Activated CD8-positive, alpha-beta memory T cell treated with anti-CD3 and anti-CD28 coated beads, Interleukin-2, amount 10 ng/mL, durations not matched to agents 7 days and 5 days (primary cell): ENCODE data around the gene TYMS. TPM values are rescaled to one million over a fixed set of nuclear protein-coding genes. Genes with fewer than 3 reads are reported as not detected.
A peak's percentile ranks its signal among the peaks of the same experiment; 100 is the strongest.

Experiments
- ATAC-seq: fragments of 150-1000 bp; cut with Tn5 transposase; one replicate; pipeline ENCODE4 v1.10.0; 2021; ENCODE audit warnings: moderate library complexity
- CTCF ChIA-PET: fragments of 350-600 bp; sonication (Branson Sonifier 250); formaldehyde crosslinking; loops from one replicate; lab custom pipeline; 2021; ENCODE audit warnings: antibody characterized with exemption; lab: Charles Lee
- DNase-seq: peaks from one replicate; pipeline ENCODE4 v3.0.0-alpha.2; 2020
- H3K27ac Mint-ChIP-seq: one replicate; pipeline ENCODE4 v1.8.0; 2021; ENCODE audit warnings: mild to moderate bottlenecking, mixed read lengths
- H3K27me3 Mint-ChIP-seq: one replicate; pipeline ENCODE4 v1.8.0; 2021; ENCODE audit warnings: mixed read lengths
- H3K36me3 Mint-ChIP-seq: one replicate; pipeline ENCODE4 v1.8.0; 2021; ENCODE audit warnings: mild to moderate bottlenecking, mixed read lengths
- H3K4me1 Mint-ChIP-seq: one replicate; pipeline ENCODE4 v1.8.0; 2021; ENCODE audit warnings: mixed read lengths
- H3K4me3 Mint-ChIP-seq: one replicate; pipeline ENCODE4 v1.8.0; 2021; ENCODE audit warnings: mild to moderate bottlenecking, moderate library complexity, mixed read lengths
- H3K9me3 Mint-ChIP-seq: one replicate; pipeline ENCODE4 v1.8.0; 2022; ENCODE audit warnings: low read depth, mixed read lengths
- total RNA-seq, 2 experiments: library from RNA; stranded (reverse); gene quantifications; one replicate each; pipeline ENCODE4 v1.2.3, GENCODE V29; 2021

TYMS gene
- total RNA-seq, 2 experiments from 2014 or later = 369 TPM

GRCh38 chr18:623761-624620 lies 33.5 kb upstream of the TYMS start:
- Mint-ChIP-seq H3K36me3 (no peaks in the 10 kb centered on the region), H3K27ac (no peak overlapping the region), H3K4me1 (no peaks in the 10 kb centered on the region), H3K4me3 (no peak overlapping the region), H3K27me3 (peaks cover 36% of the 10 kb centered on the region), H3K9me3 (no peaks in the 10 kb centered on the region)
- peak; percentile 75 for DNase-seq
- peak; percentile 83 for ATAC-seq
- CTCF ChIA-PET = interaction anchor here (0.6 to 6.9 kb wide), 28 partner anchors 8 to 327 kb away, joined by 3 to 79 read pairs (median 4); partner anchors contain the start of genes ENOSF1 and TYMS

DNA sequence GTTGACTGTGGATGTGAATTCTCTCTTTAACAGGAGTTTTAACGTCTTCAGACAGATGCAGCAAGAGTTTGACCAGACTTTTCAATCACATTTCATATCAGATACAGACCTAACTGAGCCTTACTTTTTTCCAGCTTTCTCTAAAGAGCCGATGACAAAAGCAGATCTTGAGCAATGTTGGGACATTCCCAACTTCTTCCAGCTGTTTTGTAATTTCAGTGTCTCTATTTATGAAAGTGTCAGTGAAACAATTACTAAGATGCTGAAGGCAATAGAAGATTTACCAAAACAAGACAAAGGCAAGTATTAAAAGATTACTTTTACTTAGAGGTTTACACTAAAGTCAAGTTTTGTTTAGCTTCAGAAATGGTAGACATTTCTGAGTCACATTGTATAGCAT lies 30.2 kb upstream of the TYMS start:
- Mint-ChIP-seq H3K4me1 (no peaks in the 10 kb centered on the region), H3K27me3 (peaks cover 20% of the 10 kb centered on the region), H3K9me3 (no peaks in the 10 kb centered on the region), H3K27ac (no peak overlapping the region), H3K36me3 (no peaks in the 10 kb centered on the region), H3K4me3 (no peak overlapping the region)
- CTCF ChIA-PET = interaction anchor here (1.6 to 6.1 kb wide), 5 partner anchors 9 to 212 kb away, joined by 4 to 79 read pairs (median 8); partner anchors contain the start of gene ENOSF1
- DNase-seq (no peak), ATAC-seq (no peak)

DNA sequence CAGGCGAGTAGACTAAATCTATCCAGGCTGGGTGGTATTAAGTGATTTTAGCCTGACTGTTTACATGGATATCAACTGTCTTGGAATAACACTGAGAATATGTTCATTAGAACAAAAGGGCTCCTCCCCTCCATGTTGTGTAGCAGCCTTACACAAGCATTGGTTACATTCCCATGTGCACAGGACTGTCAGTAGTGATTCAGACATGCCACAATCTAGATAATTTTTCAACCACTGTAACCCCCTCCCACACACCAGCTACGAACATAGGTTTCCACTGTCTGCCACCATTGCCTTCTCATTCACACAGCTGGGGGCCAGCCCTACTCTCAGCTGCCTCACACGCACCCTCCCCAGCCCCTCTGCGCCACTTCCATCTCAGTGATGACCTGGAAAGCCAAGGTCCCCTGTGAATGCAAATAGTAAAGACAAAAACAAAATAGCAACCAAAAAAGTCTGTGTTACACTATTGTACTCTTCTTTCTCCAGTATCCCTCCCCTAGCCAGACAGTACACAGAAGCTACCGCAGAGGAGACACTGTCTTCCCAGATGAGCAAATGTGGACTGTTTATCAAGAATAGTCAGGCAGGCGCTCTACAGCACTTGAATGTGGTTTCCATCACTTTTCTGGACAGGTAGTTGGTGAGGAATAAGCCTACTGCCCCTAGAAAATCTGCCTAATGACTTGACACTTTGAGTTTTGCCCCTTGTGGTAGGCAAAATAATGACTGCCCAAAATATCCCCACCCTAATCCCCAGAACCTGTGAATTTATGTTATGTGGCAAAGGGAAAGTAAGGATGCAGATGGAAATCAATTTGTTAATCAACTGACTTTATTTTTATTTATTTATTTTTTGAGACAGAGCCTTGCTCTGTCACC lies 27.9 kb upstream of the TYMS start:
- no peaks in the 10 kb centered on the region for H3K9me3 Mint-ChIP-seq
- DNase-seq = no peak
- no peak overlapping the region for H3K4me3 Mint-ChIP-seq
- no peak for ATAC-seq
- CTCF ChIA-PET = interaction anchor here (2.9 kb wide), 1 partner anchor 210 kb away, joined by 11 read pairs; no protein-coding TSS in a partner anchor
- no peaks in the 10 kb centered on the region for H3K36me3 Mint-ChIP-seq
- H3K27me3 Mint-ChIP-seq = peaks cover 19% of the 10 kb centered on the region
- H3K4me1 Mint-ChIP-seq = no peaks in the 10 kb centered on the region
- no peak overlapping the region for H3K27ac Mint-ChIP-seq

DNA sequence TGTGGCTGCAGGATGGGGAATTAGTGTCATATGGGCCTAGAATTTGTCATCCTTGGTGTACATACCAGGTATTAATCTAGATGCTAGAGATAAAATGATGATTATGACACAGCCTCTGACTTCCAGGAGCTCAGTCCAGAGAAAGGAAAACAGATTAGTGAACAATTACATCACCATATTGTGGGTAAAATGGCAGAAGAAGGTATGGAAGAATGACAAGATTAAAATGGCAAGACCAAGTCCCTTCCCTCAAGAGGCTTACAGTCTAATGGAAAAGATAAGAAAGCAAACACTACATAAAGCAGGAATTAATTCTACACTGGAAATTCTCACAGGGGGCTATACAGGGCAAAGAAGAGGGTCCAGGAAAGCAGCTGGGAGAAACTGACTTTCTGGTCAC lies 25.9 kb upstream of the TYMS start:
- ATAC-seq (no peak), DNase-seq (no peak)
- no peak overlapping the region for H3K4me3 Mint-ChIP-seq

GRCh38 chr18:634551-635045 lies 22.9 kb upstream of the TYMS start:
- no peak for ATAC-seq

More for the DNA sequence above, 25.9 kb upstream of the TYMS start:
- Mint-ChIP-seq H3K4me1 (no peaks in the 10 kb centered on the region), H3K27ac (no peak overlapping the region), H3K27me3 (peaks cover 14% of the 10 kb centered on the region), H3K9me3 (no peaks in the 10 kb centered on the region), H3K36me3 (no peaks in the 10 kb centered on the region)
- CTCF ChIA-PET = interaction anchor here (1.2 to 2.1 kb wide), 3 partner anchors 81 to 208 kb away, joined by 3 to 9 read pairs (median 6); partner anchors contain the start of gene ENOSF1

DNA sequence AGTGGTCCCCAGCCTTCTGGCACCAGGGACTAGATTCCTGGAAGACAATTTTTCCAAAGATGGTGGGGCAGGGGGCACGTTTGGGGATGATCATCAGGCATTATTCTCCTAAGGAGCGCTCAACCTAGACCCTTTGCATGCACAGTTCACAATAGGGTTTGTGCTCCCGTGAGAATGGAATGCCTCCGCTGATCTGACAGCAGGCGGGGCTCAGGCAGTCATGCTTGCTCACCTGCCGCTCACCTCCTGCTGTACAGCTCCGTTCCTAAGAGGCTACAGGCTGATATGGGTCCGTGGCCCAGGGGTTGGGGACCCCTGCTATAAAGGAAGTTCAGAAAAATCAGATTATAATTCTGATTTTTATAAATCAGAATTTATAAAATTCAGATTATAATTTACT lies 22.3 kb upstream of the TYMS start:
- H3K9me3 Mint-ChIP-seq = no peaks in the 10 kb centered on the region
- CTCF ChIA-PET = interaction anchor here (2.2 kb wide), 1 partner anchor 10 kb away, joined by 8 read pairs; no protein-coding TSS in a partner anchor
- DNase-seq (no peak), ATAC-seq (no peak)
- H3K4me3 Mint-ChIP-seq = no peak overlapping the region
- H3K27ac Mint-ChIP-seq = no peak overlapping the region
- H3K36me3 Mint-ChIP-seq = no peaks in the 10 kb centered on the region
- no peaks in the 10 kb centered on the region for H3K4me1 Mint-ChIP-seq
- H3K27me3 Mint-ChIP-seq = peaks cover 9% of the 10 kb centered on the region

More at GRCh38 chr18:634551-635045, 22.9 kb upstream of the TYMS start:
- peaks cover 9% of the 10 kb centered on the region for H3K27me3 Mint-ChIP-seq
- no peak overlapping the region for H3K27ac Mint-ChIP-seq
- H3K9me3 Mint-ChIP-seq = no peaks in the 10 kb centered on the region
- CTCF ChIA-PET = interaction anchor here (2.2 kb wide), 1 partner anchor 10 kb away, joined by 8 read pairs; no protein-coding TSS in a partner anchor
- no peaks in the 10 kb centered on the region for H3K36me3 Mint-ChIP-seq
- no peak overlapping the region for H3K4me3 Mint-ChIP-seq
- no peaks in the 10 kb centered on the region for H3K4me1 Mint-ChIP-seq
- no peak for DNase-seq

- no peaks in the 10 kb centered on the region for H3K36me3 Mint-ChIP-seq
- no peak for DNase-seq
- H3K27ac Mint-ChIP-seq = no peak overlapping the region
- no peak overlapping the region for H3K4me3 Mint-ChIP-seq
- H3K9me3 Mint-ChIP-seq = no peaks in the 10 kb centered on the region
- no peak for ATAC-seq
- peaks cover 8% of the 10 kb centered on the region for H3K4me1 Mint-ChIP-seq
- CTCF ChIA-PET = interaction anchor here (1.3 to 6.3 kb wide), 2 partner anchors 17 to 28 kb away, joined by 3 to 28 read pairs; no protein-coding TSS in a partner anchor
- peaks cover 31% of the 10 kb centered on the region for H3K27me3 Mint-ChIP-seq
These were observed 16.2 kb upstream of the TYMS start for GRCh38 chr18:641224-641623.

DNA sequence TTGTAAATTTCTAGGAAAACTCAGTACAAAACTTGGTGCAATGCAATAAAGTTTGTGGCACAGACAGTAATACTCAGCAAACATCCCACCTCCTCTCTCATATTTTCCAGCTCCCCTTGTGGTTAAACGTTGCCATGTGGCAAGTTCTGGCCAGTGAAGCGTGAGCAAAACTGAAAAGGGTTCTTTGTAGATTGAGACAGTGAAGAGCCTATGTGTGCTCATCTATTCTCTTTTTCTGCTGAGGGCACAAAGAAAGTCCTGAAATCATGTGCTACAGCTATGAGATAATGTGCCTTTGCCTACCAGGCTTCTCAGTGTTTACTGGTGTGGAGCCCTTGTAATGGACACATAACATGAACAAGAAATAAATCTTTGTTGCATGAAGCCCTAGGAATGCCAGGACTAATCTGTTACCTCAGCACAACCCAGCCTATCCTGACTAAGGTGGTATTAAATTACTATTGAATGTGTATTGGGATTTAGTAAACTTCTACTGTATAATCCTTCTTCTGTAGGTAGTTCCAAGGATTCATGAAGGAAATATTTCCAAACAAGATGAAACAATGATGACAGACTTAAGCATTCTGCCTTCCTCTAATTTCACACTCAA lies 13.0 kb upstream of the TYMS start:
- DNase-seq = peak; percentile 45
- CTCF ChIA-PET = interaction anchor here (6.3 kb wide), 1 partner anchor 20 kb away, joined by 28 read pairs; no protein-coding TSS in a partner anchor
- Mint-ChIP-seq H3K27ac (no peak overlapping the region), H3K36me3 (peaks cover 3% of the 10 kb centered on the region), H3K9me3 (no peaks in the 10 kb centered on the region), H3K27me3 (peaks cover 34% of the 10 kb centered on the region), H3K4me1 (peaks cover 8% of the 10 kb centered on the region), H3K4me3 (no peak overlapping the region)
- ATAC-seq = peak; percentile 61

GRCh38 chr18:647304-647703 lies 10.1 kb upstream of the TYMS start:
- ATAC-seq (no peak), DNase-seq (no peak)
- Mint-ChIP-seq H3K27me3 (peaks cover 26% of the 10 kb centered on the region), H3K4me3 (no peak overlapping the region), H3K36me3 (peaks cover 6% of the 10 kb centered on the region), H3K4me1 (peaks cover 16% of the 10 kb centered on the region), H3K9me3 (no peaks in the 10 kb centered on the region), H3K27ac (no peak overlapping the region)
- CTCF ChIA-PET = interaction anchor here (0.7 to 6.3 kb wide), 3 partner anchors 11 to 43 kb away, joined by 3 to 28 read pairs (median 7); partner anchors contain the start of gene TYMS

DNA sequence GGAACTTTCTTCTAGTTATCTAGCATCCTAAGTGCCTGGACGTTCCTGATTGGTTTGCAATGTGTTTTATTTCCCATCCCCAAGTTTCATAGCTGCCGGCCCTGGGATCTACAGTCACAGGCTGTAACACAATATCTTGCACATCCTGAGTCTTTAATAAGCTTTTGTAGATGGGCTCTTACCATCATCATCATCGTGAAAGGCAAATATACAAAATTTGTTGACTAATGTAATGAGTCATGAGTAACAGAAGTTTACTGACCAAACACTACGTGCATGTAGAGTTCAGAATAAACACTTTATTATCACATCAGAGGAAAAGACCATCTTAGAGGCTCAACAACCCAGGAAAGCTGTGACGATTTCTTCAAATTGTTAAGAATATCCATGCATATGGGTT lies 8.1 kb upstream of the TYMS start:
- H3K4me1 Mint-ChIP-seq = peaks cover 14% of the 10 kb centered on the region
- H3K27me3 Mint-ChIP-seq = peaks cover 9% of the 10 kb centered on the region
- H3K9me3 Mint-ChIP-seq = no peaks in the 10 kb centered on the region
- peaks cover 6% of the 10 kb centered on the region for H3K36me3 Mint-ChIP-seq
- no peak overlapping the region for H3K4me3 Mint-ChIP-seq
- CTCF ChIA-PET = interaction anchor here (1.2 to 1.4 kb wide), 3 partner anchors 8 to 63 kb away, joined by 3 to 6 read pairs (median 3); partner anchors contain the start of genes ENOSF1 and TYMS
- ATAC-seq (no peak), DNase-seq (no peak)
- no peak overlapping the region for H3K27ac Mint-ChIP-seq

DNA sequence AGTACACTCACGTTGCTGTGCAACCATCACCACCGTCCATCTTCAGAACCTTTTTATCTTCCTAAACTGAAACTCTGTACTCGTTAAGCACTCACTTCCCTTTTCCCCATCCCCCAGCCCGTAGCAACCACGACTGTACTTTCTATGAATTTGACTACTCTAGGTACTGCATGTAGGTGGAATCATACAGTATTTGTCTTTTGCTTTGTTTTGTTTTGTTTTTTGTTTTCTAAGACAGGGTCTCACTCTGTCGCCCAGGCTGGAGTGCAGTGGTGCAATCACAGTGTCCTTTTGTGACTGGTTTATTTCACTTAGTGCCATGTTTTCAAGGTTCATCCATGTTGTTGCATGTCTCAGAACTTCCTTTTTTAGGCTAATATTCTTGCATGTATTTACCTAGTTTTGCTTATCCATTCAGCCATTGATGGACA lies 7.0 kb upstream of the TYMS start:
- H3K27me3 Mint-ChIP-seq = peaks cover 3% of the 10 kb centered on the region
- DNase-seq (peak; percentile 74), ATAC-seq (peak; percentile 87)
- H3K4me3 Mint-ChIP-seq = peak overlapping the region; percentile 45
- H3K27ac Mint-ChIP-seq = peak overlapping the region; percentile 67
- peaks cover 6% of the 10 kb centered on the region for H3K36me3 Mint-ChIP-seq
- H3K9me3 Mint-ChIP-seq = no peaks in the 10 kb centered on the region
- CTCF ChIA-PET = no interaction called here
- peaks cover 10% of the 10 kb centered on the region for H3K4me1 Mint-ChIP-seq

DNA sequence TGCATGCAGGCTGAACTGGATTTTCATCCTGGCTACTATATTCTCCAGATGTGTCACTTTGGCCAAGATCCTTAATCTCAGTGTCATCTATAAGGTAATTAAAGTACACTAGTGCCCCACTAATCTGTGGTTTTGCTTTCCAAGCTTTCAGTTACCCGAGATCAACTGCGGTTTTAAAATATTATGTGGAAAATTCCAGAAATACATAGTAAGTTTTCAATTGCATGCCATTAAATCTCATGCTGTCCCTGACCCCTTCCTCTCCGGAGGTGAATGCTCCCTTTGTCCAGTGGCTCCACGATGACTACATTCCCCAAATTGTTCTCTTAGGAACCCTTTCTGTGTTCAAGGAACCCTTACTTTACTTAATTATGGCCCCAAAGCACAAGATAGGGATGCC lies 5.3 kb upstream of the TYMS start:
- no peak for ATAC-seq

More for the DNA sequence above, 5.3 kb upstream of the TYMS start:
- CTCF ChIA-PET = no interaction called here
- Mint-ChIP-seq H3K4me1 (peaks cover 21% of the 10 kb centered on the region), H3K36me3 (peaks cover 8% of the 10 kb centered on the region), H3K9me3 (no peaks in the 10 kb centered on the region), H3K4me3 (no peak overlapping the region), H3K27me3 (peaks cover 3% of the 10 kb centered on the region), H3K27ac (no peak overlapping the region)
- DNase-seq = no peak
